Upper lobe of left lung (tissue), 4 donors: Measurements from ENCODE around the gene SLC22A2.

Experiments
- CTCF ChIP-seq, 6 experiments: fragments of 450-650 bp in 4 of 6; fragments of 200-600 bp in 2 of 6; sonication (generic) in 2 of 6; IDR thresholded peaks; one replicate each; pipeline ENCODE4 v1.5.1; 2016 to 2019; ENCODE audit warnings: antibody characterized with exemption in 6 of 6
- POLR2A ChIP-seq, 4 donors: fragments of 450-650 bp; IDR thresholded peaks; one replicate each; pipeline ENCODE4 v1.5.1; 2016 to 2017; ENCODE audit warnings: antibody characterized with exemption in 4 of 4, mild to moderate bottlenecking in 2 of 4
- POLR2AphosphoS5 ChIP-seq, 2 donors: sonication (generic); formaldehyde crosslinking; IDR thresholded peaks; one replicate each; pipeline ENCODE4 v1.5.1; 2017; ENCODE audit warnings: antibody characterized with exemption in 2 of 2

GRCh38 chr6:160174681-160175080 lies 83.9 kb downstream of the SLC22A2 start:
- TF ChIP-seq POLR2A (IDR thresholded peaks at IDR 0.05) (no peak), CTCF (IDR thresholded peaks at IDR 0.05) (no peak), POLR2AphosphoS5 (IDR thresholded peaks at IDR 0.05) (no peak)
